GM12864 (cell line): ENCODE results near the gene CMTM1.
A peak's percentile ranks its signal among the peaks of the same experiment; 100 is the strongest.

ENCODE experiments used
- DNase-seq: peaks from one replicate; pipeline ENCODE4 v3.0.0-alpha.2; 2011; ENCODE audit warnings: low read depth
- H3K4me3 ChIP-seq: 2 replicates; pipeline ENCODE4 v1.5.1; 2011; ENCODE audit warnings: mild to moderate bottlenecking, low read depth, low read length, control low read depth
- TF ChIP-seq, protein P1 (sequence below): IDR thresholded peaks from 2 replicates; pipeline ENCODE4 v1.5.1; 2011; ENCODE audit warnings: low read depth, mild to moderate bottlenecking, moderate library complexity, low read length, control low read depth, inconsistent platforms; ENCODE audit errors: missing control alignments

Gene CMTM1

DNA sequence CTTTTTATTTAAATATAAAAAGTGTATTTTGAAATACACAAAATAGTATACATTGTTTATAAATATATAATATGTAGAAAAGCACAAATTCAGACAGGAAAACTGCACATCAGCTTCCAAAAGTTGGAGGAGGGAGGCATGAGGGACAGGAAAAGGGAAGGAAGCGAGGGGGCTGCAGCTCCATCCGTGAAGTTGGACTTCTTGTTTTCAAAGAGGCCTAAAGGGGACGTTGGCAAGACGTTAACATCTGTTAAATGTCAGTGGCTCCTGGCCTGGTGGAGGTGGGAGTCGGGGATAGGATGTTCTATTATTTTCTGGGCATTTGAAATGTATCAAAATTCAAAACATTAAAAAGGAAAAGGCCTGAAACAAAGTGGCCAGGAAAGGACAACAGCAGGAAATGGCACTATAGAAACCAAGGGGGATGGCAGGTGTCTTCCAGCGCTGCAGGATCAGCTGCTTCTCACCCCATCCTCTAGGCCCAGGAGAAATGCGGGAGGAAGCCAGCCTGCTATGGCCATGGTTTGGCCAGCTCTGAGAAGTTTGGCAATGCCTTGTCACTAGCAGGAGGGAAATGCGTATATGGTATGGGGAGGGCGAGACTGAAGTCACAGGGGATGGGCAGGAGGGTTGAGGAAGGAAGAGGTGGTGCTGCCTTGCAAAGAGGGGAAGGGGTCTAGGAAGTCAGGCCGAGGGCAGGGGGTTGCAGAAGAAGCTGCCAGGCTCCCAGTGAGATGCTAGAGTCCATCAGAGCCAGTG is 19.4 kb downstream of the CMTM1 start:
- no peak for DNase-seq
- no peak overlapping the region for H3K4me3 ChIP-seq
- TF ChIP-seq, protein P1, sequence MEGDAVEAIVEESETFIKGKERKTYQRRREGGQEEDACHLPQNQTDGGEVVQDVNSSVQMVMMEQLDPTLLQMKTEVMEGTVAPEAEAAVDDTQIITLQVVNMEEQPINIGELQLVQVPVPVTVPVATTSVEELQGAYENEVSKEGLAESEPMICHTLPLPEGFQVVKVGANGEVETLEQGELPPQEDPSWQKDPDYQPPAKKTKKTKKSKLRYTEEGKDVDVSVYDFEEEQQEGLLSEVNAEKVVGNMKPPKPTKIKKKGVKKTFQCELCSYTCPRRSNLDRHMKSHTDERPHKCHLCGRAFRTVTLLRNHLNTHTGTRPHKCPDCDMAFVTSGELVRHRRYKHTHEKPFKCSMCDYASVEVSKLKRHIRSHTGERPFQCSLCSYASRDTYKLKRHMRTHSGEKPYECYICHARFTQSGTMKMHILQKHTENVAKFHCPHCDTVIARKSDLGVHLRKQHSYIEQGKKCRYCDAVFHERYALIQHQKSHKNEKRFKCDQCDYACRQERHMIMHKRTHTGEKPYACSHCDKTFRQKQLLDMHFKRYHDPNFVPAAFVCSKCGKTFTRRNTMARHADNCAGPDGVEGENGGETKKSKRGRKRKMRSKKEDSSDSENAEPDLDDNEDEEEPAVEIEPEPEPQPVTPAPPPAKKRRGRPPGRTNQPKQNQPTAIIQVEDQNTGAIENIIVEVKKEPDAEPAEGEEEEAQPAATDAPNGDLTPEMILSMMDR, result no peak

DNA sequence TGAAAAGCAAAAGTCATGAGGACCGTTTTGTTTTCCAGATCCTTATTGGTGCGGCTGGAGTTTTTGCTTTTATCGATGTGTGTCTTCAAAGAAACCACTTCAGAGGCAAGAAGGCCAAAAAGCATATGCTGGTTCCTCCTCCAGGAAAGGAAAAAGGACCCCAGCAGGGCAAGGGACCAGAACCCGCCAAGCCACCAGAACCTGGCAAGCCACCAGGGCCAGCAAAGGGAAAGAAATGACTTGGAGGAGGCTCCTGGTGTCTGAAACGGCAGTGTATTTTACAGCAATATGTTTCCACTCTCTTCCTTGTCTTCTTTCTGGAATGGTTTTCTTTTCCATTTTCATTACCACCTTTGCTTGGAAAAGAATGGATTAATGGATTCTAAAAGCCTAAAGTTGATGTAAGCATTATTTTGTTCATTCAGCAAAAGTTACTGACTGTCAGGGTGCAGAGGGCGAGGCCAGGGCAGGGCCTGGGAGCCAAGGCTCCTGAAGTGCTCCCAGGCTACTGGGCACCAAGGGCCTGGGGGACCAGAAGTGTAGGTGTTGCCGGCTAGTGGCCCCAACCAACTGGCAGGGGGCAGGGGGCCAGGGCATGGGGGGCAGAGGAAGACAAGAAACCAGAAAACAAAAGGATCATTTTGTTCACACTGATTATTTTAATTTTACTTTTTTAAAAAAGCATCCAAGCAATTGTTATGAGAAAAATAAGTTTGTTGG is 21.8 kb downstream of the CMTM1 start:
- no peak for DNase-seq
- TF ChIP-seq, protein P1, result no peak
- no peak overlapping the region for H3K4me3 ChIP-seq

DNA sequence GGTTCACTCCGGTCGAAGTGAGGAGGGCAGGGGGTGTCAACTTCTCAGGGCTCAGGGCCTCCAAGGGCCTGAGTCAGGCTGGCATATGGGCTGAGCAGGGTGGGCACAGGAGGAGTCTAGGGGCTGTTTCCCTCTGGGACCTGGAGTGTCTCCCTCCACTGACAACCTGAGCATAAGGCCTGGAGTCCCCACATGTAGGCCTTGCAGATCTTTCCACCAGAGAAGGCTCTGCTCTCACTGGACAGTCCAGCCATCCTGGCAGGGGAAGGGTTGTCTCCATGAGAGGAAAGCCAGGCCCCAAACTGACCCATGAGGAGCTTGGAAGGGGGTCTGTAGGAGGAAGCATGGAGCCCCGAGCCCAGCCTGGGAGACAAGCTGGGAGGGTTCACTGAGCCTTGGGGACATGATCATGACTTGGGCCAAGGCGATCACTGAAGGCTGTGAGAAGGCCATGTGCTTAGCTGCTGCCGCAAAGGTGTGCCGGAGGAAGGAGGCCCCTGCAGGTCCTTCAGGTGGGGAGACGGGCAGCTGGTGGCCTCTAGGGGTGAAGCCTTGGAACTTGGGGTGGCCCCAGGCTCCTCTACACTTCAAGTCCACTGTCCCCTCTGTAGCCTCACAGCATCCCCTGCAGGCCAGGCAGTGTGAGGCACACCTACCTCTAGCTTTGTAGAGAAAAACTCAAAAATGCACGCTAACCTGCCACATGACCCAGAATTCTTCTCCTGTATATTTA is 22.9 kb downstream of the CMTM1 start:
- DNase-seq, result no peak
- no peak overlapping the region for H3K4me3 ChIP-seq
- TF ChIP-seq, protein P1, result peak; percentile 93

DNA sequence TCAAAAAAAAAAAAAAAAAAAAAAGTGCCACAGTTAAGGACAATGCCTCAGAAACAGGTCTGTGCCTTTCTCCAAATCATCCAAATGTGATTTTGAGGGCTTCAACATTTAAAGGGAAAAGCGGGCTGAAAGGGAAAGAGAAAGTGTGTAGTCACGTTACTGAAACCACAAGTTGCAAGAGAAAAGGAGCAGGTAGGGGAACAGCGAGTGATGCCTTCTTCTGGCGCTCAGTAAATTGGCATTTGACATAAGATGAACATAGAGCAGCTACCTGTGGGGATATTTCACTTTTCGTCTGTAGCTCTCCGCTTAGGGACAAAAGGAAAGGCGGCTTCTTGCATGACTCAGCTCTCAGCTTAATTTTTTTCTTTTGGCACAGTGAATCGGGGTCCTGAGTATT is 24.1 kb downstream of the CMTM1 start:
- TF ChIP-seq, protein P1, result no peak
- DNase-seq, result no peak
- peak overlapping the region; percentile 39 for H3K4me3 ChIP-seq

DNA sequence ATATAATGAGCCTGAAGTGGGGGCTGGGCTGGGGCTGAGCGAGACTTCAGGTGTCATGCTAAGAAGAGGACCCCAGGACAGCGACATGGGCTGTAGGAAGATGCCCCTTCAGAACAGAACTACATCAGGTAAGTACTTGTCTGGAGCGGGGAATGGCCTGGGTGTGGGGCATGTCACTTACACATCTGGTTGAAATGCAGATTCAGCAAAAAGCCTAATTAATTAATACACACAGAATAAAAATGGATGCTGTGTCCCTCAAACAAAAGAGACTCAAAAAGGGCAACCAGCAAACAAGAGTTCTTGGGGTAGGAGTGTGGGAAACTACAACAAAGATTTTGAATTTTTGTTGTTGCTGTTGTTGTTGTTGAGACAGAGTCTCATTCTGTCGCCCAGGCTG is 24.8 kb downstream of the CMTM1 start:
- no peak overlapping the region for H3K4me3 ChIP-seq
- DNase-seq, result no peak
- TF ChIP-seq, protein P1, result no peak

DNA sequence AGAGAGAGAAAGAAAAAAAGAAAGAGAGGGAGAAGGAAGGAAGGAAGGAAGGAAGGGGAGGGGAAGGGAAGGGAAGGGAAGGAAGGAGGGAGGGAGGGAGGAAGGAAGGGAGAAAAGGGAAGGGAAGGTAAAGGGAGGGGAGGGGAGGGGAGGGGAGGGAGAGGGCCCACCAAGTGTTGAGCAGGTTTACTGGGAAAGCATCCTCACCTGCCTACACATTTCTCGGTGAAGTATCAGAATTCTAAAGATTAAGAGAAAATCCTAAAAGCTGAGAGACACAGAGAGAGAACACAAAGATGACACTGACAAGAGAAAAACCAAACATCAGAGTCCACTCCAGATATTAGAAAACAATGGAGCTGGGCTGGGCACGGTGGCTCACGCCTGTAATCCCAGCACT is 26.0 kb downstream of the CMTM1 start:
- no peak overlapping the region for H3K4me3 ChIP-seq
- no peak for DNase-seq
- TF ChIP-seq, protein P1, result no peak
